ENCODE results near the gene FKBP1B.

The FKBP1B gene

GRCh38 chr2:24110660-24111303 lies 61.2 kb downstream of the FKBP1B start:
- no peak for TF ChIP-seq CTCF (IDR thresholded peaks at IDR 0.05; ENCODE audit: extremely low read depth, missing control alignments)
- DNase-seq (ENCODE audit: low spot score) = no peak

DNA sequence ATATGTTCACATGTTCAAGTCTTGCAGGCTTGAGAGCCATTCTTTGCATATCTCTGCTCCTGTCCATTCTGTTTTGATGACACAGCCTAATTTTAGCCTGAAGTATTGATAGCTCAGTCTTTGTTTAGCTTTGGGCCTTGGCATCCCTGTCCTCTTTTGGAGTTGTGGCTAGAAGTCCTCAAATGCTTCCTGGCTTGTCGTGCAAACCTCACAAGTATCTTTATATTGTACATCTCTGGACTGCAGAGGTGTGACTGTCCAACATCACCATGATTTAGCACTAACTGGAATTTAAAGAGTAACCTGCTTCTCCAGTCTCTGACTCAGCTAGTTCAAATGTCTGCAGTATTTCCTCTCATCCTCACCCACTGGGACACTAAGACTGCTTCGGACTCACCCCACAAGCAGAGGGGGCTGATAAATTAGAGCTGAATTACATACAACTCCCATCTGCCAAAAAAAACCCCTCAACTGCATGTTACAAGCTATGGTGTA lies 61.9 kb downstream of the FKBP1B start:
- TF ChIP-seq CTCF (IDR thresholded peaks at IDR 0.05; ENCODE audit: extremely low read depth, missing control alignments) = no peak
- DNase-seq (ENCODE audit: low spot score) = no peak

Measured in GM20000 (cell line).